K562 (cell line): Measurements from ENCODE around the gene LINC00305. TPM values are rescaled to one million over a fixed set of nuclear protein-coding genes. Genes with fewer than 3 reads are reported as not detected.

Experiments used
- ATAC-seq: fragments of 200-7000 bp; cut with Tn5 transposase; 3 replicates; pipeline ENCODE4 v1.9.1; 2020; ENCODE audit warnings: moderate library complexity
- Bru-seq: library from RNA; stranded (reverse); fragments of 400-500 nt; gene quantifications from one replicate; lab custom pipeline; 2021; lab: Mats Ljungman, UMichigan
- BruChase-seq, 2 experiments: library from RNA; stranded (reverse); fragments of 400-500 nt; gene quantifications; one replicate each; lab custom pipeline; 2021; lab: Mats Ljungman, UMichigan
- BruUV-seq: library from RNA; stranded (reverse); fragments of 400-500 nt; replicated peaks from 2 replicates; lab custom pipeline; 2021; lab: Mats Ljungman, UMichigan
- CTCF ChIA-PET: fragments of 300-600 bp; formaldehyde crosslinking; extraction: SDS; loops from one replicate; lab custom pipeline; 2021; ENCODE audit warnings: low intra/inter-chr PET ratio; lab: Yijun Ruan, JAX
- POLR2A ChIA-PET: fragments of 300-600, 350-650 bp; sonication (Branson Sonifier 250); formaldehyde crosslinking; extraction: SDS; loops from one replicate; lab custom pipeline; 2021; ENCODE audit warnings: antibody characterized with exemption, inconsistent platforms; lab: Yijun Ruan, JAX
- DNase-seq, 4 experiments: peaks; one replicate each; pipeline versions ENCODE4 v3.0.0 to v3.0.0-alpha.2; 2011 to 2018; ENCODE audit warnings: low spot score in 3 of 4, mixed read lengths in 3 of 4; ENCODE audit errors: extremely low read depth in 1 of 4
- FAIRE-seq: peaks from 2 replicates; lab custom pipeline; 2011; peaks lifted over from hg19 to GRCh38; lab: Jason Lieb, UNC
- H2AFZ ChIP-seq: 2 replicates; pipeline ENCODE4 v1.6.0; 2011; ENCODE audit warnings: low read depth, low read length, control low read depth, inconsistent platforms
- H3K27ac ChIP-seq: fragments of 200-600 bp; 3 replicates; pipeline ENCODE4 v1.8.0; 2011; ENCODE audit warnings: low read depth, mild to moderate bottlenecking, control low read depth, inconsistent platforms, low read length, moderate library complexity, mixed read lengths; ENCODE audit errors: extremely low read depth
- H3K27me3 ChIP-seq, 2 experiments: fragments of 300-600 bp in 1 of 2; 2 replicates in 1 of 2; 3 replicates in 1 of 2; pipeline versions ENCODE4 v1.6.0 to v1.8.0; 2011; ENCODE audit warnings: inconsistent platforms in 2 of 2, low read length in 2 of 2, mild to moderate bottlenecking in 1 of 2, mixed read lengths in 1 of 2, moderate library complexity in 1 of 2; ENCODE audit not compliant: control insufficient read depth in 2 of 2, insufficient read depth in 2 of 2
- H3K36me3 ChIP-seq: fragments of 300-600 bp; 3 replicates; pipeline ENCODE4 v1.8.0; 2011; ENCODE audit warnings: mild to moderate bottlenecking, low read length, inconsistent platforms; ENCODE audit not compliant: control insufficient read depth, insufficient read depth
- H3K4me1 ChIP-seq, 2 experiments: fragments of 200-600 bp in 1 of 2; replicated peaks in 1 of 2; 2 replicates in 1 of 2; 3 replicates in 1 of 2; pipeline versions ENCODE4 v1.5.1 to v1.8.0; 2011; ENCODE audit warnings: inconsistent platforms in 2 of 2, low read length in 2 of 2, mild to moderate bottlenecking in 1 of 2, mixed read lengths in 1 of 2, moderate library complexity in 1 of 2; ENCODE audit not compliant: control insufficient read depth in 2 of 2, insufficient read depth in 2 of 2
- H3K4me2 ChIP-seq: 2 replicates; pipeline ENCODE4 v1.6.1; 2011; ENCODE audit warnings: low read length, control low read depth, inconsistent platforms, mixed read lengths; ENCODE audit not compliant: insufficient read depth
- H3K4me3 ChIP-seq: fragments of 200-600 bp; sonication (generic), shearing (Covaris generic); 2 replicates; pipeline ENCODE4 v1.5.1; 2016; ENCODE audit warnings: control low read depth, inconsistent platforms
- H3K79me2 ChIP-seq: fragments of 200-600 bp; 3 replicates; pipeline ENCODE4 v1.8.0; 2011; ENCODE audit warnings: low read length, inconsistent platforms; ENCODE audit not compliant: control insufficient read depth, insufficient read depth
- H3K9ac ChIP-seq, 2 experiments: 2 replicates each; pipeline versions ENCODE4 v1.6.0 to v1.6.1; 2011; ENCODE audit warnings: low read depth in 2 of 2, low read length in 2 of 2, control low read depth in 1 of 2, inconsistent platforms in 1 of 2, mild to moderate bottlenecking in 1 of 2, mixed read lengths in 1 of 2; ENCODE audit not compliant: insufficient read depth in 1 of 2
- H3K9me1 ChIP-seq: one replicate; pipeline ENCODE4 v1.6.0; 2011; ENCODE audit warnings: inconsistent platforms, mild to moderate bottlenecking, low read length, moderate library complexity; ENCODE audit not compliant: control insufficient read depth, insufficient read depth
- H3K9me3 ChIP-seq: replicated peaks from 2 replicates; pipeline ENCODE4 v1.5.1; 2011; ENCODE audit warnings: low read depth, low read length, inconsistent platforms; ENCODE audit not compliant: control insufficient read depth, insufficient read depth
- H4K20me1 ChIP-seq: replicated peaks from 2 replicates; pipeline ENCODE4 v1.6.1; 2011; ENCODE audit warnings: low read length, inconsistent platforms, mixed read lengths; ENCODE audit not compliant: control insufficient read depth, insufficient read depth
- ATF1 ChIP-seq, 2 experiments: fragments of 450-650 bp in 1 of 2; IDR thresholded peaks; 2 replicates each; pipeline ENCODE4 v1.6.1; 2016; ENCODE audit warnings: missing compliant biosample characterization in 1 of 2, missing genetic modification characterization in 1 of 2
- BCOR ChIP-seq: fragments of 450-650 bp; IDR thresholded peaks from 2 replicates; pipeline ENCODE4 v1.6.1; 2016
- BRF2 ChIP-seq: IDR thresholded peaks from 3 replicates; pipeline ENCODE4 v1.6.1; 2011; ENCODE audit warnings: borderline replicate concordance, mild to moderate bottlenecking; ENCODE audit not compliant: insufficient read length, insufficient read depth
- EP400 ChIP-seq: fragments of 450-650 bp; IDR thresholded peaks from 2 replicates; pipeline ENCODE4 v1.6.1; 2017; ENCODE audit warnings: antibody characterized with exemption, mild to moderate bottlenecking, moderate library complexity
- HCFC1 ChIP-seq: IDR thresholded peaks from 2 replicates; pipeline ENCODE4 v1.6.1; 2012; ENCODE audit warnings: low read depth, low read length, improper control_type of control experiment
- HMBOX1 ChIP-seq: sonication (generic); IDR thresholded peaks from 2 replicates; pipeline ENCODE4 v1.6.1; 2016
- ZFPM2 ChIP-seq: fragments of 250-450 bp; sonication (Bioruptor Pico); IDR thresholded peaks from 2 replicates; pipeline ENCODE4 v1.5.1; 2022; ENCODE audit warnings: mild to moderate bottlenecking
- ZNF347 ChIP-seq: fragments of 450-650 bp; formaldehyde crosslinking; IDR thresholded peaks from 2 replicates; pipeline ENCODE4 v1.4.0; 2020; ENCODE audit warnings: low read depth, mild to moderate bottlenecking, moderate library complexity
- WGBS: fragments of 100-300 bp; shearing (Covaris generic); methylation state at CpG from one replicate; pipeline ENCODE4 v1.1.6; 2016; ENCODE audit warnings: low coverage, mixed read lengths; ENCODE audit not compliant: insufficient coverage; ENCODE audit errors: missing lambda C conversion rate; 5-methylcytosine and 5-hydroxymethylcytosine counted together
- in situ Hi-C: fragments of 300-500 bp; cut with MboI; formaldehyde crosslinking; loops from 4 replicates; pipeline ENCODE4 v1.15.0; 2018; ENCODE audit warnings: inconsistent platforms, mixed read lengths
- intact Hi-C: fragments of 100-400 bp; cut with micrococcal nuclease; formaldehyde crosslinking; loops from 2 replicates; pipeline ENCODE4 v1.14.2; 2022
- long read RNA-seq, 3 experiments: library from polyadenylated mRNA in 2 of 3; library from RNA in 1 of 3; unstranded in 2 of 3; stranded (forward) in 1 of 3; transcript quantifications; one replicate each; pipeline ENCODE4 v2.0.0, GENCODE V29; 2019 to 2022
- polyA minus RNA-seq, 3 experiments: library from RNA; depleted of rRNA, polyadenylated mRNA; stranded (reverse); fragments of >200 nt; gene quantifications; 2 replicates each; pipeline ENCODE4 v1.2.3, GENCODE V29; 2011
- polyA plus RNA-seq, 8 experiments: library from polyadenylated mRNA; depleted of rRNA in 4 of 8; stranded (reverse) in 5 of 8; unstranded in 3 of 8; fragments of >200 nt; fragmentation: Nextera tagmentation in 2 of 8; fragmentation: Illumina TruSeq in 1 of 8; extraction: Ambion mirVana in 2 of 8; extraction: Trizol in 1 of 8; gene quantifications; 2 replicates each; pipeline versions ENCODE4 v1.2.1 to v1.2.3, GENCODE V29; 2011 to 2014; ENCODE audit warnings: inconsistent platforms in 1 of 8, missing spikeins in 1 of 8
- total RNA-seq, 7 experiments: library from RNA; depleted of rRNA in 6 of 7; stranded (reverse); fragments of >200 nt in 6 of 7; fragmentation: Illumina TruSeq in 2 of 7; extraction: Trizol in 2 of 7; gene quantifications; 2 replicates each; pipeline versions ENCODE4 v1.2.1 to v1.2.3, GENCODE V29; 2011 to 2021; ENCODE audit warnings: low replicate concordance in 1 of 7
- TF ChIP-seq, protein P1 (sequence below), 2 experiments: fragments of 450-650 bp in 1 of 2; IDR thresholded peaks; 2 replicates each; pipeline ENCODE4 v1.6.1; 2011 to 2017; ENCODE audit warnings: low read depth in 2 of 2, antibody characterized with exemption in 1 of 2, borderline replicate concordance in 1 of 2, low read length in 1 of 2, mild to moderate bottlenecking in 1 of 2, mixed read lengths in 1 of 2; ENCODE audit not compliant: control insufficient read depth in 1 of 2
- TF ChIP-seq, protein P2 (sequence below): IDR thresholded peaks from 3 replicates; pipeline ENCODE4 v1.6.1; 2011; ENCODE audit warnings: borderline replicate concordance, mild to moderate bottlenecking, moderate library complexity; ENCODE audit not compliant: insufficient read length; ENCODE audit errors: extremely low read depth

The LINC00305 gene
- total RNA-seq (2011; cell fraction: chromatin; rRNA removed; ENCODE audit: low replicate concordance) = not detected in 2 replicates
- not detected in 2 replicates for total RNA-seq (2011; cell fraction: nucleolus; rRNA removed)
- total RNA-seq (2011; cell fraction: nucleoplasm; rRNA removed) = not detected in 2 replicates
- not detected in 2 replicates for total RNA-seq (2014; rRNA removed)
- not detected in 2 replicates for total RNA-seq (2014; rRNA removed; fragmentation: Illumina TruSeq; extraction: Trizol)
- not detected in 2 replicates for total RNA-seq (2015; rRNA removed; fragmentation: Illumina TruSeq; extraction: Trizol)
- not detected in 2 replicates for total RNA-seq (2021)
- not detected in 2 replicates for polyA plus RNA-seq (2011; rRNA removed)
- not detected in 2 replicates for polyA plus RNA-seq (2011; cell fraction: cytosol; rRNA removed)
- polyA plus RNA-seq (2011; cell fraction: nucleus; rRNA removed) = not detected in 2 replicates
- not detected in 2 replicates for polyA plus RNA-seq (2012)
- not detected in 2 replicates for polyA plus RNA-seq (2014; fragmentation: Illumina TruSeq; extraction: Trizol)
- polyA plus RNA-seq (2014; fragmentation: Nextera tagmentation; extraction: Ambion mirVana) = not detected
- polyA plus RNA-seq (2014; rRNA removed) = not detected in 2 replicates
- polyA minus RNA-seq (2011; rRNA and poly(A)+ RNA removed) = not detected in 2 replicates
- not detected in 2 replicates for polyA minus RNA-seq (2011; cell fraction: cytosol; rRNA and poly(A)+ RNA removed)
- not detected in 2 replicates for polyA minus RNA-seq (2011; cell fraction: nucleus; rRNA and poly(A)+ RNA removed)
- Bru-seq, nascent RNA = not detected
- not detected for BruChase-seq, experiment 1, labeled RNA remaining after a 2-hour chase
- not detected for BruChase-seq, experiment 2, labeled RNA remaining after a 6-hour chase
- long read RNA-seq, experiment 1 = 0 reads
- long read RNA-seq, experiment 2 = 0 reads
- long read RNA-seq, experiment 3 = 0 reads

GRCh38 chr18:64148988-64149387 is at the start of gene LINC00305:
TSS of gene LINC00305 (minus strand) at chr18:64149088.
- BruUV-seq = no TSS peak
- Histone ChIP-seq H3K36me3 (no peaks in the 10 kb centered on the region), H2AFZ (no peak within 1 kb of the TSS), H3K79me2 (no peaks in the 10 kb centered on the region), H3K9me1 (no peaks in the 10 kb centered on the region), H4K20me1 (no peaks in the 10 kb centered on the region), H3K4me2 (no peak within 1 kb of the TSS), H3K27ac (no peak within 1 kb of the TSS), H3K4me3 (no peak within 1 kb of the TSS), H3K9ac (no peak within 1 kb of the TSS), H3K27me3 (no peaks in the 10 kb centered on the region), H3K4me1 (no peaks in the 10 kb centered on the region), H3K9me3 (no peaks in the 10 kb centered on the region)
- ChIA-PET POLR2A (no interaction called here), CTCF (no interaction called here)
- intact Hi-C loops (no loop called here), in situ Hi-C loops (no loop called here)
- no peak for DNase-seq
- no peak for FAIRE-seq
- no peak for ATAC-seq
- WGBS = 0% methylated on average over 3 of the region's 3 CpGs
- TF ChIP-seq ATF1 (CRISPR knock-in tag; IDR thresholded peaks at IDR 0.05) = no peak
- TF ChIP-seq ATF1 (tag; IDR thresholded peaks at IDR 0.05) = no peak
- TF ChIP-seq ZFPM2 (CRISPR knock-in tag) = no peak
- TF ChIP-seq EP400 = no peak
- no peak for TF ChIP-seq HMBOX1
- TF ChIP-seq ZNF347 (CRISPR knock-in tag) = no peak
- no peak for TF ChIP-seq BCOR
- TF ChIP-seq BRF2 = no peak
- TF ChIP-seq, protein P1, sequence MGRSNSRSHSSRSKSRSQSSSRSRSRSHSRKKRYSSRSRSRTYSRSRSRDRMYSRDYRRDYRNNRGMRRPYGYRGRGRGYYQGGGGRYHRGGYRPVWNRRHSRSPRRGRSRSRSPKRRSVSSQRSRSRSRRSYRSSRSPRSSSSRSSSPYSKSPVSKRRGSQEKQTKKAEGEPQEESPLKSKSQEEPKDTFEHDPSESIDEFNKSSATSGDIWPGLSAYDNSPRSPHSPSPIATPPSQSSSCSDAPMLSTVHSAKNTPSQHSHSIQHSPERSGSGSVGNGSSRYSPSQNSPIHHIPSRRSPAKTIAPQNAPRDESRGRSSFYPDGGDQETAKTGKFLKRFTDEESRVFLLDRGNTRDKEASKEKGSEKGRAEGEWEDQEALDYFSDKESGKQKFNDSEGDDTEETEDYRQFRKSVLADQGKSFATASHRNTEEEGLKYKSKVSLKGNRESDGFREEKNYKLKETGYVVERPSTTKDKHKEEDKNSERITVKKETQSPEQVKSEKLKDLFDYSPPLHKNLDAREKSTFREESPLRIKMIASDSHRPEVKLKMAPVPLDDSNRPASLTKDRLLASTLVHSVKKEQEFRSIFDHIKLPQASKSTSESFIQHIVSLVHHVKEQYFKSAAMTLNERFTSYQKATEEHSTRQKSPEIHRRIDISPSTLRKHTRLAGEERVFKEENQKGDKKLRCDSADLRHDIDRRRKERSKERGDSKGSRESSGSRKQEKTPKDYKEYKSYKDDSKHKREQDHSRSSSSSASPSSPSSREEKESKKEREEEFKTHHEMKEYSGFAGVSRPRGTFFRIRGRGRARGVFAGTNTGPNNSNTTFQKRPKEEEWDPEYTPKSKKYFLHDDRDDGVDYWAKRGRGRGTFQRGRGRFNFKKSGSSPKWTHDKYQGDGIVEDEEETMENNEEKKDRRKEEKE (IDR thresholded peaks at IDR 0.05; ENCODE audit: borderline replicate concordance in 1 of 2, control insufficient read depth in 1 of 2, low read depth in 2 of 2, low read length in 1 of 2) = no peak
- TF ChIP-seq, protein P2, sequence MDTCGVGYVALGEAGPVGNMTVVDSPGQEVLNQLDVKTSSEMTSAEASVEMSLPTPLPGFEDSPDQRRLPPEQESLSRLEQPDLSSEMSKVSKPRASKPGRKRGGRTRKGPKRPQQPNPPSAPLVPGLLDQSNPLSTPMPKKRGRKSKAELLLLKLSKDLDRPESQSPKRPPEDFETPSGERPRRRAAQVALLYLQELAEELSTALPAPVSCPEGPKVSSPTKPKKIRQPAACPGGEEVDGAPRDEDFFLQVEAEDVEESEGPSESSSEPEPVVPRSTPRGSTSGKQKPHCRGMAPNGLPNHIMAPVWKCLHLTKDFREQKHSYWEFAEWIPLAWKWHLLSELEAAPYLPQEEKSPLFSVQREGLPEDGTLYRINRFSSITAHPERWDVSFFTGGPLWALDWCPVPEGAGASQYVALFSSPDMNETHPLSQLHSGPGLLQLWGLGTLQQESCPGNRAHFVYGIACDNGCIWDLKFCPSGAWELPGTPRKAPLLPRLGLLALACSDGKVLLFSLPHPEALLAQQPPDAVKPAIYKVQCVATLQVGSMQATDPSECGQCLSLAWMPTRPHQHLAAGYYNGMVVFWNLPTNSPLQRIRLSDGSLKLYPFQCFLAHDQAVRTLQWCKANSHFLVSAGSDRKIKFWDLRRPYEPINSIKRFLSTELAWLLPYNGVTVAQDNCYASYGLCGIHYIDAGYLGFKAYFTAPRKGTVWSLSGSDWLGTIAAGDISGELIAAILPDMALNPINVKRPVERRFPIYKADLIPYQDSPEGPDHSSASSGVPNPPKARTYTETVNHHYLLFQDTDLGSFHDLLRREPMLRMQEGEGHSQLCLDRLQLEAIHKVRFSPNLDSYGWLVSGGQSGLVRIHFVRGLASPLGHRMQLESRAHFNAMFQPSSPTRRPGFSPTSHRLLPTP = no peak
- no peak for TF ChIP-seq HCFC1
